GM04503 (cell line): ENCODE results near the gene TM9SF4.
A peak's percentile ranks its signal among the peaks of the same experiment; 100 is the strongest.

ENCODE experiments used
- DNase-seq: peaks from one replicate; pipeline ENCODE4 v3.0.0-alpha.2; 2012; ENCODE audit warnings: low read depth

Gene TM9SF4

GRCh38 chr20:32109392-32110172 is at the start of gene TM9SF4:
TSS of gene TM9SF4 (plus strand) at chr20:32109714. CDS start at chr20:32109741, 27 bp downstream.
- peak; percentile 70 for DNase-seq

GRCh38 chr20:32062776-32063170 is 46.7 kb upstream of the TM9SF4 start:
- no peak for DNase-seq

GRCh38 chr20:32063695-32064094 is 45.8 kb upstream of the TM9SF4 start:
- no peak for DNase-seq

GRCh38 chr20:32064667-32065066 is 44.8 kb upstream of the TM9SF4 start:
- no peak for DNase-seq

GRCh38 chr20:32067234-32067821 is 42.2 kb upstream of the TM9SF4 start:
- peak; percentile 97 for DNase-seq

- DNase-seq: no peak
These were observed 41.3 kb upstream of the TM9SF4 start for GRCh38 chr20:32068174-32068573.

- no peak for DNase-seq
These were observed 39.8 kb upstream of the TM9SF4 start for GRCh38 chr20:32069711-32070110.

- DNase-seq: no peak
These were observed 39.2 kb upstream of the TM9SF4 start for GRCh38 chr20:32070282-32070681.

- DNase-seq: no peak
These were observed 38.8 kb upstream of the TM9SF4 start for GRCh38 chr20:32070690-32071213.

- no peak for DNase-seq
These were observed 37.9 kb upstream of the TM9SF4 start for GRCh38 chr20:32071395-32072167.

GRCh38 chr20:32072168-32072750 is 37.3 kb upstream of the TM9SF4 start:
- no peak for DNase-seq

GRCh38 chr20:32075534-32075933 is 34.0 kb upstream of the TM9SF4 start:
- no peak for DNase-seq

- DNase-seq: no peak
These were observed 32.3 kb upstream of the TM9SF4 start for GRCh38 chr20:32077190-32077589.

GRCh38 chr20:32078322-32078721 is 31.2 kb upstream of the TM9SF4 start:
- DNase-seq: no peak

- DNase-seq: no peak
These were observed 30.7 kb upstream of the TM9SF4 start for GRCh38 chr20:32078791-32079190.

- no peak for DNase-seq
These were observed 29.8 kb upstream of the TM9SF4 start for GRCh38 chr20:32079655-32080109.

- DNase-seq: no peak
These were observed 28.7 kb upstream of the TM9SF4 start for GRCh38 chr20:32080783-32081182.

GRCh38 chr20:32083469-32083868 is 26.0 kb upstream of the TM9SF4 start:
- DNase-seq: no peak

- no peak for DNase-seq
These were observed 22.4 kb upstream of the TM9SF4 start for GRCh38 chr20:32087070-32087469.

- no peak for DNase-seq
These were observed 20.8 kb upstream of the TM9SF4 start for GRCh38 chr20:32088759-32089158.

GRCh38 chr20:32089637-32090362 is 19.7 kb upstream of the TM9SF4 start:
- no peak for DNase-seq
